T-helper 2 cell treated with Interferon-gamma antibody and Interleukin-4, amounts not matched to agents 100 ng/mL and 5 ng/mL, for 36 hours (primary cell): ENCODE measurements around the gene CACNG7. TPM values are rescaled to one million over a fixed set of nuclear protein-coding genes. Genes with fewer than 3 reads are reported as not detected.

Experiments used
- intact Hi-C: fragments of 100-400 bp; cut with micrococcal nuclease; formaldehyde crosslinking; loops from one replicate; pipeline ENCODE4 v1.15.1; 2023
- total RNA-seq: library from RNA; stranded (reverse); gene quantifications from 2 replicates; pipeline ENCODE4 v1.2.3, GENCODE V29; 2022

The CACNG7 gene, protein sequence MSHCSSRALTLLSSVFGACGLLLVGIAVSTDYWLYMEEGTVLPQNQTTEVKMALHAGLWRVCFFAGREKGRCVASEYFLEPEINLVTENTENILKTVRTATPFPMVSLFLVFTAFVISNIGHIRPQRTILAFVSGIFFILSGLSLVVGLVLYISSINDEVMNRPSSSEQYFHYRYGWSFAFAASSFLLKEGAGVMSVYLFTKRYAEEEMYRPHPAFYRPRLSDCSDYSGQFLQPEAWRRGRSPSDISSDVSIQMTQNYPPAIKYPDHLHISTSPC
- not detected in 2 replicates for total RNA-seq

DNA sequence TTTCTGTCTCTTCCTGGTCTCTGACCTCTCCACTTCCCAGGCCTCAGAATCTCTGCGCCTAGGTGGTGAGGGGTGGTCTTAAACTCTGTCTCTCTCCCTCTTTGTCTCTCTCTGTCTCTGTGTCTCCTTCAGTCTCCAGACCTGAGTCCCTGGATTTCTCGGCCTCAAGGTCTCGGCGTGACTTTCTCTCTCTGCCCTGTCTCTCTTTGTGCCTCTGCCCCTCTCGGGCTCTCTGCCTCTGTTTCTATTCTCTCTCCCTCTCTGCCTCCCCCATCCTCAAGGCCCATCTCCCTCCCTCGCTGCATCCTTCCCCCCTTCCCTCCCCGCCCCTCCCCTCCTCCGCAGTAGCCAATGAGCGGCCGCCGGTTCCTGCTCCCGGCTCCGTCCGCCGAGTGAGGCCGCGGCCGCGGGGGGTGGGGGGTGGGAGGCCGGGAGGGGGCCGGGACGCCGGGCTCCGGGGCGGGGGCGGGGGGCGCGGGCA, at the start of gene CACNG7:
Gene CACNG7, plus strand, starts transcription at position 344 of the 481 bp plus-strand sequence. CDS start 3,554 bp downstream, outside the sequence.
- intact Hi-C loops: loop anchor here (1.0 kb wide), 1 partner anchor 42 kb away; the partner anchor contains the start of gene MYADM

DNA sequence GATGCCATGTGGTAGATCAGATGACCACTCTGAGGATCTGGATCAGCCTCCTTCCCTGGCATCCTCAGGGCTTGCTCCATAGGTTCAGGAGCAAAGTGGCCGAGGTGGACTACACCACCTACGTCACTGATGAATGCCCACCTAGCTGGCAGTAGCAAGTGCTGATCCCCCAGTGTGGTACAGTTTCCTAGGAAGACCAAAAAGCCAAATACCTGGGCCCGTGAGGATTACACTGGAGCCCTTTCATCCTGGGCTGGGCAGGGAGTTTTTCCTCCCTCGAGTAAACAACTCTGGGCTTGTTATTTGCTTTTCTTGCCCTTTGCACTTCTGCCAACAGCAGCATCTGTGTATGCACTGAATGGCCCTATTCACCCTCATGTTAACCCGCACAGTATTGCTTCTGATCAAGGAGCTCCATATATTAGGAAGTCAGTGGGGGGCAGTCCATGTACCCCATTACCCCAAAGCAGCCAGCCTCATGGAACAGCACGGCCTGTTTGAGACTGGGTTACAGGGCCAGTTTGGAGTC, 44.7 kb upstream of the CACNG7 start:
- intact Hi-C loops: no loop called here

DNA sequence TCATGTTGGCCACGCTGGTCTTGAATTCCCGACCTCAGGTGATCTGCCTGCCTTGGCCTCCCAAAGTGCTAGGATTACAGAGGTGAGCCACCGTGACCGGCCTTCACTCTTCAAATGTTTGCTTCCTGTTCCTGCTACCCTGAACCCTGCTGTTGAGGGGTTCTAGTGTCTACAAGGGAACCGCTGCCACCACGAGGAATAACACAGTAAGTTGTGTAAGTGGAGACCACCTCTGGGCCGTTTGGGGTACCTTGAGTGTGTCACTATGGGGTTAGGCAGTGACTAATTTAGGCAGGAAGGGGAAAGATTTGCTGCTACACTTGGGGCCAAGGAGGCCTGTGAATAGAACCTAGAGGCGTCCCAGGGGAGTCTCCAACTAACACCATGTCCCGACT, 43.6 kb upstream of the CACNG7 start:
- intact Hi-C loops: loop anchor here (5.0 kb wide), 4 partner anchors 343 to 1787 kb away; partner anchors contain the start of genes LENG9 and ZNF160

DNA sequence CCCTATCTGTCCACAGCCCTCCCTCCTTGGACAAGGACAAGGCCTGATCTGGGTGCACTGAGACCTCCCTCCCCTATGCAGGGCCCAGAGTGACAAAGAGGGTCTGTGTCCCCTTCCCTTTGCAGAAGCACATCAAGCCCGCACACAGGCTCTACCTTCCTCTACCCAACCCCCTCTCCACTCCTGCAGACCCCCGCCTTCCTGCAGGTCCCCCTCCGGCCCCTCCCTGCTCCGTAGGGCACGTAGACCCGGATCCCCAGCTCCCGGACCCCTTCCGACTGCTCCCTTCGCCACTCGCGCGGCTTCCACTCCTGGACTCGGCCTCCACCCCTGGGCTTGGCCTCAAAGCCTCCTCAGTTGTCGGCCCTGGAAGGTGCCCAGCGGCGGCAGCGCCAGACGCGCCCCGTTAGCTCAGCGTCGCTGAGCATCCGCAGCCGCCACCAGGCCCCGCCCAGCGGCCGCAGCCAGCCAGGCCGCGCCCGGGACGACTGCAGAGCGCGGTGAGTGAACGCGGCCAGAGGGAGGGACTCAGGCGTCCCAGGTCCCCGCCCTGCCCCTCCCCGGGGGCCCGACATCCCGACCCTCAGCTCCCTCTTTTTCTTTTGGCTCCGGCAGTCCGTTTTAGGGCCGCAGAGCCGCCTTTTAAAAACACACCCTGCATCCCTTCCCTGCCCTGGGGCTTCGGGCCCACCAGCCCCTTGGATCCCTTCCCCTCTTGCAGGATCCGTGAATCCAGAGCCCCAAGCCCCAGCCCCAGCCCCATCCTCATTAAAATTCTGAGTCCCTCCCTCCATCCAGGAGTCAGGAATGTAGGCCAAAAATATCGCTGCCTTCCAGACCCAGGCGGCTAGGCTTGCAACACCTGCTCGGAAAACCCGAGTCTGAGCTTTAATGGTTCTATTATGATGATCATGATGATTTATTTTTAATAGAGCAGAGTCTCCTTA, 42.9 kb upstream of the CACNG7 start:
- intact Hi-C loops: loop anchor here (5.0 kb wide), 4 partner anchors 344 to 1786 kb away; partner anchors contain the start of genes LENG9 and ZNF160

DNA sequence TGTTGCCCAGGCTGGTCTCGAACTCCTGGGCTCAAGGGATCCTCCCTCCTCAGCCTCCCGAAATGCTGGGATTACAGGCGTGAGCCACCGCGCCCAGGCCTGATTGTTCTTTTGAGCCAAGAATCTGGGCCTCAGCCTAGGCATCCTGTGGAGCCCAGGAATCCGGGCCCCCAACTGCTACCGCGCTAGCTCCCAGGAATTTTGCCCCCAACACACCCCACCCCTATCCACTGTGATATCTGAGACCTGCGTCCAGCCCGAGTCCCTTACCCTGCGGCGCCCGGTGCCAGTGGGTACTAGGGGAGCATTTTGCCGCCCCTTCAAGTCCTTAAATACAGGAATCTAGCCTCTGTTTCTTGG, 42.2 kb upstream of the CACNG7 start:
- intact Hi-C loops: loop anchor here (1.0 to 5.0 kb wide), 7 partner anchors 14 to 1785 kb away; partner anchors contain the start of genes LENG9, MBOAT7 and ZNF160

DNA sequence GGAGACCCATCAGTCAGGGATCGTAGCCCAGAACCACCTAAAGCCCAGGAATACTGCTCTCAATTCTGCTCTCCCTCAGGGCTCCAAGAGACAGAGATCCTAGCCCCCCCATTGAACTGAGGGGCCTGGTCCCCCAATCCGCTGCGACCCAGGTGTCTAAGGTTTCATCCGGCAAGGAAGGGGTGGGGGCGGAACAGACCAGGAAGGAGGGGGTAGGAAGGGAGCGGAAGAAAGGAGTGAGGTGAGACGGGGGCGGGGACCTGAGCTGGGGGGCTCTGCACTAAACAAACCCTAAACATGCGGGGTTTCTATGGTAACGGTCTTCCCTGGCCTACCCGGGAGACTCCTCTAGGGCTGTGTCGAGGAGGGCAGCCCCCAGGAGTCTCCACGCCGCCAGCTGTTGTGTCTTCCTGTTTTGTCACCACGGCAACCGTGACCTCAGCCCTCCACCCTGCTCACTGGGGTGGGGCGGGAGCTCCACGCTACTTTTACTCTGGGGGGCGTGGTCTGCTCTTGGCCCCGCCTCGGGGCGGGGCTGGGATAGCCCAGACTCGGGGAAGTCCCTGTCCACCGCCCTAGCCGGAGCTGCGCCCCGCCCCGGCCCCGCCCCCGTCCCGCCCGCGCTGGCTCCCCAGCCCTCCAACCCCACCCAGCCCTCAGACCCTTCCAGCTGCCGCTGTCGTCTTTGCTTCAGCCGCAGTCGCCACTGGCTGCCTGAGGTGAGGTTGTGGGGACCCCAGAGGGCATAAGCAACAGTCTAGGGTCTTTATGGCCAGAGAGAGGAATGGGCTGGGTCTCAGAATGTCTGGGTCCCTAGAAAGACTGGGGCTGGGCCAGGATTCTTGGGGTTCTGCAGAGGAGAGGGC, 41.6 kb upstream of the CACNG7 start, which contains the start of gene MYADM:
Gene MYADM, plus strand, starts transcription at position 659 of the 866 bp plus-strand sequence. CDS start 5,647 bp downstream, outside the sequence.
- intact Hi-C loops: loop anchor here (1.0 to 5.0 kb wide), 9 partner anchors 14 to 1785 kb away; partner anchors contain the start of genes CNOT3, LENG9, MBOAT7 and PRPF31

DNA sequence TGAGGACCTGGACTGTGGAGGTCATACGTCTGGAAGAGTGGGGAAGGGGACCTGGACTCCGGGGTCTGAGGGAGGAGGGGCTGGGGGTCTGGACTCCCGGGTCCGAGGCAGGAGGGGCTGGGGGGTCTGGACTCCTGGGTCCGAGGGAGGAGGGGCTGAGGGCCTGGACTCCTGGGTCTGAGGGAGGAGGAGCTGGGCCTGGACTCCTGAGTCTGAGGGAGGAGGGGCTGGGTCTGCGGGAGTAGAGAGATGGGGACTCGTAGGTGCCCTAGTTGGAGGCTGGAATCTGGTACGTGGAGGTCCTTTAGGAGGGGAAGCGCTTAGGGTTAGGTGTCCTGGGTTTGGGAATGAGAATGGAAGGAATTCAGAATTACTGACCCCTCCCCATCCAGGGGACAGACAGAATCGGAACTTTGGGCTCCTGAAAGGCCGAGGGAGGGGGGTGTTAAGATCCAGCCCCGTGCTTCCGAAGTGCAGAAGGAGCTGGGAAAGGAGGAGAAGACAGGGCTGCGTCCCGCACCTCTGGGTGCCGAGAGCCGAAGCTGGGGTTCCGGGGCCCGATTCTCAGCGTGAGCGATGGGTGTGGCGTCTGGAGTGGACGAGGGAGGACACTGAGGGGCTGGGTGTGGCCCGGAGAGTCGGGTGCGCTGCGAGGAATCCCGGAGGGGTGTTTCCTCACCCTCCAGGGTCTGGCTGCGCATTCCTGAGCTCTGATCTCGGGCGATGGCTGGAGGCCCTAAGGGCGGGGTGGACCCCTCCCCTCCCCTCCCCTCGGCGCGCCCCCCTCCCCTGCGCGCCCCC, 40.8 kb upstream of the CACNG7 start:
- intact Hi-C loops: loop anchor here (2.0 to 5.0 kb wide), 6 partner anchors 247 to 1784 kb away; partner anchors contain the start of genes CNOT3, LENG9, PRPF31 and TFPT

DNA sequence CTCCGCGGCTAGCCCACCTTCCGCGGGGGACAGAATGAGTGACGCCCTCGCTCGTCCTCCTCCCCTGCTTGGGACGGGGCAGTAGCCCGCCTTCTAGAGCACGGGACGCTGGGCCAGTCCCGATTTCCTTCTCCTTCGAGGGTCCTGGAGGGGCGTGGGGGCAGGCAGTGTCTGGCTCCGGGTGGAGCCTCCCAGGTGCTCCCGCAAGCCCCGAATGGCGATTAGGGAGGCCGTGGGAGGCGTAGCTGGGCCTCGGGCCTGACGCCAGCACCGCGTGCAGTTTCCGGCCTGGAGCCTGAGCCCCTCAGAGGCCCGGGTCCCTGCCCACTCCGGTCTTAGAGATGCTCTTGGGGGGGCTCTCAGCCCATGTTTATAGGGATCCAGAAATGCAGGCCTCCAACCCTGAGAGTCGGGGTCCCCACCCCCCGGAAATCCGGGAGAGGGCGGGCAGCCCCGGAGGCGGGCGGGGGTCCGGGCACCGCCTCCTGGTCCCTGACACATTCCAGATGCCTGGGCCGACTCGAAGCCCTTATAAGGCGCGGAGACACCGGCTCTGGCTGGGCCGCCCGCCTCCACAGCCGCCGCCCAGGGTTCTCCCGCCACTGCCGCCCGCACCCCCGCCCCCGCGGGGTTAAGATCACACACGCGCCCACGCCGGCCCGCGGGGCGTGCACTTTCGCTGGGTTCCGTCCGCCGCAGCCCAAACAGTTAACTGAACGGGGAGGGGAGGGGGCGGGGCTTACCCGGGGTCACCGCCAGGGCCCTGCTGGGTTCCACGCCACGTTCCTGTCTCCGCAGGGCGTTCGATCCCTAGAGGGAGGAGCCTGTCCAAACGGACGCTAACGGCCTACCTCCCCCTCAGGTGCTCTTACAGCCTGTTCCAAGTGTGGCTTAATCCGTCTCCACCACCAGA, 39.9 kb upstream of the CACNG7 start:
- intact Hi-C loops: loop anchor here (1.0 to 5.0 kb wide), 8 partner anchors 10 to 1783 kb away; partner anchors contain the start of genes CNOT3, LENG9, PRPF31 and TFPT

DNA sequence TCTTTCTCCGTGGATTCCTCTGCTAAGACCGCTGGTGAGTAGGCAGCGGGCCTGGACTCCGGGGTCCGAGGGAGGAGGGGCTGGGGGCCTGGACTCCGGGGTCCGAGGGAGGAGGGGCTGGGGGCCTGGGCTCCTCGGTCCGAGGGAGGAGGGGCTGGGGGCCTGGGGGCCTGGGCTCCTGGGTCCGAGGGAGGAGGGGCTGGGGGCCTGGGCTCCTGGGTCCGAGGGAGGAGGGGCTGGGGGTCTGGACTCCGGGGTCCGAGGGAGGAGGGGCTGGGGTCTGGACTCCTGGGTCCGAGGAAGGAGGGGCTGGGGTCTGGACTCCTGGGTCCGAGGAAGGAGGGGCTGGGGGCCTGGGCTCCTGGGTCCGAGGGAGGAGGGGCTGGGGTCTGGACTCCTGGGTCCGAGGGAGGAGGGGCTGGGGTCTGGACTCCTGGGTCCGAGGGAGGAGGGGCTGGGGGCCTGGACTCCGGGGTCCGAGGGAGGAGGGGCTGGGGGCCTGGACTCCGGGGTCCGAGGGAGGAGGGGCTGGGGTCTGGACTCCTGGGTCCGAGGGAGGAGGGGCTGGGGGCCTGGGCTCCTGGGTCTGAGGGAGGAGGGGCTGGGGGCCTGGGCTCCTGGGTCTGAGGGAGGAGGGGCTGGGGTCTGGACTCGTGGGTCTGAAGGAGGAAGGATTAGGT, 39.1 kb upstream of the CACNG7 start:
- intact Hi-C loops: loop anchor here (1.0 to 5.0 kb wide), 8 partner anchors 9 to 1782 kb away; partner anchors contain the start of genes CNOT3, LENG9, PRPF31 and TFPT

DNA sequence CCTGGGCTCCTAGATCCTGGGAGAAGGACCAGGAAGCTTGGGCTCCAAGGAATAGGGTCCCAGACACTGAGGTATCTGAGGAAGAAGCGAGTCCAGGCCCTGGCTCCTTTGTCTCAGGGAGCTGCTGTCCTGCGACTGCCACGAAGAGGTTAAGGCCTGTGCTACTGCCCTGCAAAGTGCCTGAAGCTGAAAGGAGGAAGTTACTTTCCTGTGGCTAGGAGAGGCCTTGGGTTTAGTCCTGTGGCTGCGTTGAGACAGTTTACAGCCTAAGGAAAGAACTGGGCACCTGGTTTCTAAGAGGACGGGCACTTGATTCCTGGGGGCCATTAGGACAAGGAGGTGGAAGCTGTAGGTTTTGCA, 38.6 kb upstream of the CACNG7 start:
- intact Hi-C loops: no loop called here

DNA sequence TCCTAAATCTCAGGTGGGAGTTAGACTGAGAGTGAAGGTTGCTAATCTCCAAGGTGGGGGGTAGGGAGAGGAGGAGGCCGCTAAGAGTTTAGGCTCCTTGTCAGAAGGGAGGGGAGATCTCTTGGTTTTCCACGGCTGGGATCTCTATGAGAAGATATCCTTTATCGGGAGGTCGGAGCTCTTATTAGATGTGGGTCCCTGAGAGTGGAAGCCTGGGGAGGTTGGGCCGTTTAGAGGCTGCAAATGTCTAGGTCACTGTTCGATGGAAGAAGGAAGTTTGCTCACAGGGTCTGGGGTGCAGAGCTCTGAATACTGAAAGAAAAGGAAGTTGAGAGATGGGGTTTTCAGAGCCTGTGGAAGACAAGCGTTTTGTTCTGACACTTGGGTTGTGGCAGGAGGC, 37.6 kb upstream of the CACNG7 start:
- intact Hi-C loops: no loop called here

DNA sequence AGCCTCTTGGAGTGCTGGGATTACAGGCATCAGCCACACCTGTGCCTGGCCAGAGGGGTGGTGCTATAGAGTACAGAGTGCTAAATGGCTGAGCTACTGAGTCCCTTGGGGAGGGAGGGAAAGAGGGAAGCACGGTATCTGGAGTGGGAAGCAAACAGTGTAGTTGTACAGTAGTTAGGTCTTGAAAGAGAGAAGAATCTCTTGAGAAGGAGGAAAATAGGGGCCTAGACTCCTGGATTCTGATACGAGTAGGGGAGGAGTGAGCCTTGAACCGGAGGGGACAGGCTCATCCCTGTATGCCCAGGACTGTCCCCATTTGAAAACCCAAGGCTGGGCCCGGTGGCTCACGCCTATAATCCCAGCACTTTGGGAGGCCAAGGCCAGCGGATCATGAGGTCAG, 36.3 kb upstream of the CACNG7 start:
- intact Hi-C loops: no loop called here

DNA sequence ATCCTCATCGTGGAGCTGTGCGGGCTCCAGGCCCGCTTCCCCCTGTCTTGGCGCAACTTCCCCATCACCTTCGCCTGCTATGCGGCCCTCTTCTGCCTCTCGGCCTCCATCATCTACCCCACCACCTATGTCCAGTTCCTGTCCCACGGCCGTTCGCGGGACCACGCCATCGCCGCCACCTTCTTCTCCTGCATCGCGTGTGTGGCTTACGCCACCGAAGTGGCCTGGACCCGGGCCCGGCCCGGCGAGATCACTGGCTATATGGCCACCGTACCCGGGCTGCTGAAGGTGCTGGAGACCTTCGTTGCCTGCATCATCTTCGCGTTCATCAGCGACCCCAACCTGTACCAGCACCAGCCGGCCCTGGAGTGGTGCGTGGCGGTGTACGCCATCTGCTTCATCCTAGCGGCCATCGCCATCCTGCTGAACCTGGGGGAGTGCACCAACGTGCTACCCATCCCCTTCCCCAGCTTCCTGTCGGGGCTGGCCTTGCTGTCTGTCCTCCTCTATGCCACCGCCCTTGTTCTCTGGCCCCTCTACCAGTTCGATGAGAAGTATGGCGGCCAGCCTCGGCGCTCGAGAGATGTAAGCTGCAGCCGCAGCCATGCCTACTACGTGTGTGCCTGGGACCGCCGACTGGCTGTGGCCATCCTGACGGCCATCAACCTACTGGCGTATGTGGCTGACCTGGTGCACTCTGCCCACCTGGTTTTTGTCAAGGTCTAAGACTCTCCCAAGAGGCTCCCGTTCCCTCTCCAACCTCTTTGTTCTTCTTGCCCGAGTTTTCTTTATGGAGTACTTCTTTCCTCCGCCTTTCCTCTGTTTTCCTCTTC, 35.1 kb upstream of the CACNG7 start:
- intact Hi-C loops: no loop called here

DNA sequence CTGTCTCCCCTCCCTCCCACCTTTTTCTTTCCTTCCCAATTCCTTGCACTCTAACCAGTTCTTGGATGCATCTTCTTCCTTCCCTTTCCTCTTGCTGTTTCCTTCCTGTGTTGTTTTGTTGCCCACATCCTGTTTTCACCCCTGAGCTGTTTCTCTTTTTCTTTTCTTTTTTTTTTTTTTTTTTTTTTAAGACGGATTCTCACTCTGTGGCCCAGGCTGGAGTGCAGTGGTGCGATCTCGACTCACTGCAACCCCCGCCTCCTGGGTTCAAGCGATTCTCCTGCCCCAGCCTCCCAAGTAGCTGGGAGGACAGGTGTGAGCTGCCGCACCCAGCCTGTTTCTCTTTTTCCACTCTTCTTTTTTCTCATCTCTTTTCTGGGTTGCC, 34.5 kb upstream of the CACNG7 start:
- intact Hi-C loops: no loop called here

DNA sequence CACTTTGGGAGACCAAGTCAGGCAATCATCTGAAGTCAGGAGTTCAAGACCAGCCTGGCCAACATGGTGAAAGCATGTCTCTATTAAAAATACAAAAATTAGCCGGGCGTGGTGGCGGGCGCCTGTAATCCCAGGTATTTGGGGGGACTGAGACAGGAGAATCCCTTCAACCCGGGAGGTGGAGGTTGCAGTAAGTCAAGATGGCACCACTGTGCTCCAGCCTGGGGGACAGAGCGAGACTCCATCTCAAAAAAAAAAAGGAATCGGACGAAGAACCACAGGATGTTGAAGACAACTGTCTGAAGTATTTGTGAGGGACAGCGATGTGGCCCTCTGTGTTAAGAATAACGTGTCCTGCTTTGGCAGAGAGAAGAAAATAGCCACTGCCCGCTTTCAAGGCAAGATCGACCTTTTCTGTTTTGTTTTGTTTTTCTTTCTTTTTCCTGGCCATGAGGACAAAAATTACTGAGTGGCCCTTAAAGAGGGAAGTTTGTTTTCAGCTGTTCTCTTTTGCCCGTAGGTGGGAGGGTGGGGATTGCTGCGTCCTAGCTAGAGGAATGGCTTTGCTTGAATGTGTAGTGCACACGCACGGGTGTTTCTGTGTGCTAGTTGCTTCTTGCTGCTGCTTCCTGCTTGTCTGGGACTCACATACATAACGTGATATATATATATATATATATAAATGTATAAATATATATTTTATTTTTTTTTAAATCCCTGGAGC, 33.3 kb upstream of the CACNG7 start:
- intact Hi-C loops: no loop called here

DNA sequence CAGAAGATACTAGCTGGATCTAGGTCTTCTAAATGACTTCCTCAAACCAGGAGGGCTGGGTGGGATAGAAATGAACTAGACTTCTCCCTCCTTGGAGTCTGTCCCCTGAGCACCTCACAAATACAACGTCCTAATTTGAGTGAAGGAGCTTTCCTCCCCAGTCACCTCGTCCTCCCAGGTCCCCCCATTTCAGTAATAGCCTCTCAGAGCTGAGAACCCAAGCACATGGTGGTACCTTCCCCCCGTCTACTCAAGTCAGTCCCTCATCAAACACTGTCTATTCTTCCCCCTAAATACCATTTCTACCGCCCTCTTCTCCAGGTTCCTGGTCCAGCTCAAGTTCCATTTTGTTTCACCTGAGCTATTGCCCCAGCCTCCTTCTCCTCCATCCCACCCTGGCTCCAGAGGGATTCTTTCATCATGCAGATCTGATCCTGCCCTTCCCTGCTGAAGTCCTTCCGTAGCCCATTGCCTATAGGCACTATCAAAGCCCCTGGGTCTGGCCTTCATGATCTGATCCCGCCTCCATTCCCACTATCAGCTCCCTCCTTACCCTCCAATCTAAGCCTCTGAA, 32.3 kb upstream of the CACNG7 start:
- intact Hi-C loops: no loop called here
